K562 (cell line): ENCODE data around the gene MS4A8. TPM values are rescaled to one million over a fixed set of nuclear protein-coding genes. Genes with fewer than 3 reads are reported as not detected.

Experiments
- GABPB2 ChIP-seq: fragments of 250-450 bp; sonication (Bioruptor Pico); conservative IDR thresholded peaks from 2 replicates; pipeline ENCODE4 v1.5.1; 2021; ENCODE audit warnings: mild to moderate bottlenecking
- HEY1 ChIP-seq: fragments of 250-450 bp; sonication (Bioruptor Pico); IDR thresholded peaks from 2 replicates; pipeline ENCODE4 v1.5.0; 2020; ENCODE audit warnings: mild to moderate bottlenecking, moderate library complexity, borderline replicate concordance
- PRPF4 ChIP-seq: fragments of 200-400 bp; formaldehyde crosslinking; IDR thresholded peaks from one replicate; pipeline ENCODE4 v1.6.1; 2017; ENCODE audit warnings: low read length, low read depth, mild to moderate bottlenecking; ENCODE audit not compliant: insufficient read depth, poor library complexity, severe bottlenecking
- SMAD2 ChIP-seq: fragments of 150-350 bp; IDR thresholded peaks from 2 replicates; pipeline ENCODE4 v1.6.1; 2014; ENCODE audit warnings: low read depth, mild to moderate bottlenecking, low read length
- TEAD4 ChIP-seq, 2 experiments: sonication (generic) in 1 of 2; formaldehyde crosslinking in 1 of 2; IDR thresholded peaks; 2 replicates each; pipeline versions ENCODE4 v1.6.1 to v1.8.0; 2012 to 2022; ENCODE audit warnings: borderline replicate concordance in 1 of 2, inconsistent platforms in 1 of 2, low read length in 1 of 2, mild to moderate bottlenecking in 1 of 2, missing genetic modification reagents in 1 of 2
- ZNF384 ChIP-seq: IDR thresholded peaks from 2 replicates; pipeline ENCODE4 v1.6.1; 2012; ENCODE audit warnings: low read depth, low read length, improper control_type of control experiment
- polyA plus RNA-seq, 8 experiments: library from polyadenylated mRNA; depleted of rRNA in 4 of 8; stranded (reverse) in 5 of 8; unstranded in 3 of 8; fragments of >200 nt; fragmentation: Nextera tagmentation in 2 of 8; fragmentation: Illumina TruSeq in 1 of 8; extraction: Ambion mirVana in 2 of 8; extraction: Trizol in 1 of 8; gene quantifications; 2 replicates each; pipeline versions ENCODE4 v1.2.1 to v1.2.3, GENCODE V29; 2011 to 2014; ENCODE audit warnings: inconsistent platforms in 1 of 8, missing spikeins in 1 of 8
- total RNA-seq, 7 experiments: library from RNA; depleted of rRNA in 6 of 7; stranded (reverse); fragments of >200 nt in 6 of 7; fragmentation: Illumina TruSeq in 2 of 7; extraction: Trizol in 2 of 7; gene quantifications; 2 replicates each; pipeline versions ENCODE4 v1.2.1 to v1.2.3, GENCODE V29; 2011 to 2021; ENCODE audit warnings: low replicate concordance in 1 of 7
- TF ChIP-seq, protein P1 (sequence below): fragments of 450-650 bp; IDR thresholded peaks from 2 replicates; pipeline ENCODE4 v1.6.1; 2018; ENCODE audit not compliant: partially characterized antibody
- TF ChIP-seq, protein P2 (sequence below), 3 experiments: fragments of 200-800 bp in 1 of 3; sonication (Bioruptor generic) in 1 of 3; sonication (generic) in 1 of 3; formaldehyde crosslinking in 1 of 3; IDR thresholded peaks; 2 replicates each; pipeline versions ENCODE4 v1.6.1 to v1.8.0; 2016 to 2022; ENCODE audit warnings: mild to moderate bottlenecking in 2 of 3, missing compliant biosample characterization in 2 of 3, missing genetic modification characterization in 2 of 3, missing genetic modification reagents in 1 of 3
- TF ChIP-seq, protein P3 (sequence below): fragments of 200-800 bp; sonication (Bioruptor generic); IDR thresholded peaks from 2 replicates; pipeline ENCODE4 v1.6.1; 2017; ENCODE audit warnings: missing genetic modification characterization, missing compliant biosample characterization
- TF ChIP-seq, protein P4 (sequence below): sonication (generic); formaldehyde crosslinking; IDR thresholded peaks from 2 replicates; pipeline ENCODE4 v1.8.1; 2023; ENCODE audit warnings: mild to moderate bottlenecking, missing genetic modification reagents

Gene MS4A8
- total and polyA plus RNA-seq, 9 of the 15 experiments (the other 6 are each of a cell fraction or from before 2014, with no cell fraction given), result not detected

DNA sequence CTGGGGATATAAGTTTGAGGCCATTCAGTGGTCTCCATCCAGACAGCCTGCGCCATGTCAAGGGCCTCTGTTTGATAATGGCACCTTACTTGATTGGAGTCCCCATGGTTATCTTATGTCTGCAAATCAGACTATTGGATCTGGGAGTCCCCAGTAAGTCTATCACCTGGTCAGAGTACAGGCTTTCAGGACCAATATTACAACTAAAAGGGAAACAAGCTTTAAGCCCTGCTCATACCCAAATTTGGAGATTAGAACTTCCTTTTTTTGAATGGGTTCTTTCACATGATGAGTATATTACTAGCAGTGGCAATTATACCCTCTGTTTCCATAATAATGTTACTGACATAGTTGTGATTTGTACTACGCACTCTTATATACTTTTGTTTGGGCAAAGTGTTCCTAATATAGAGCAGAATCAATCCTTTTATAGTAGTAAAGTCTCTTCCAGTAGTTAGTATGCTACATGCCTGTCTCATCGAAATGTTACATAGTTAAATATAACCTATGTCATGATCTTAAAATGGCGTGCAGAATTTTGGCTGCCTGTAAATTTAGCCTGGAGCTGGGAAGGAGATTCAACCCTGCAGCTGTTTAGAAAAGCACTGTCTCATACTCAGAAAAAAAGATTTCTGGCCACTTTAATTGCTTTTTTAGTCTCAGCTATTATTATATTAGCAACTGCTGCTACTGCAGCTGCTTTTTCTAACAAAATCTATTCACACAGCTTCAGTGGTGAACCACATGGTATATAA, 62.2 kb downstream of the MS4A8 start (continued):
- TF ChIP-seq, protein P1, sequence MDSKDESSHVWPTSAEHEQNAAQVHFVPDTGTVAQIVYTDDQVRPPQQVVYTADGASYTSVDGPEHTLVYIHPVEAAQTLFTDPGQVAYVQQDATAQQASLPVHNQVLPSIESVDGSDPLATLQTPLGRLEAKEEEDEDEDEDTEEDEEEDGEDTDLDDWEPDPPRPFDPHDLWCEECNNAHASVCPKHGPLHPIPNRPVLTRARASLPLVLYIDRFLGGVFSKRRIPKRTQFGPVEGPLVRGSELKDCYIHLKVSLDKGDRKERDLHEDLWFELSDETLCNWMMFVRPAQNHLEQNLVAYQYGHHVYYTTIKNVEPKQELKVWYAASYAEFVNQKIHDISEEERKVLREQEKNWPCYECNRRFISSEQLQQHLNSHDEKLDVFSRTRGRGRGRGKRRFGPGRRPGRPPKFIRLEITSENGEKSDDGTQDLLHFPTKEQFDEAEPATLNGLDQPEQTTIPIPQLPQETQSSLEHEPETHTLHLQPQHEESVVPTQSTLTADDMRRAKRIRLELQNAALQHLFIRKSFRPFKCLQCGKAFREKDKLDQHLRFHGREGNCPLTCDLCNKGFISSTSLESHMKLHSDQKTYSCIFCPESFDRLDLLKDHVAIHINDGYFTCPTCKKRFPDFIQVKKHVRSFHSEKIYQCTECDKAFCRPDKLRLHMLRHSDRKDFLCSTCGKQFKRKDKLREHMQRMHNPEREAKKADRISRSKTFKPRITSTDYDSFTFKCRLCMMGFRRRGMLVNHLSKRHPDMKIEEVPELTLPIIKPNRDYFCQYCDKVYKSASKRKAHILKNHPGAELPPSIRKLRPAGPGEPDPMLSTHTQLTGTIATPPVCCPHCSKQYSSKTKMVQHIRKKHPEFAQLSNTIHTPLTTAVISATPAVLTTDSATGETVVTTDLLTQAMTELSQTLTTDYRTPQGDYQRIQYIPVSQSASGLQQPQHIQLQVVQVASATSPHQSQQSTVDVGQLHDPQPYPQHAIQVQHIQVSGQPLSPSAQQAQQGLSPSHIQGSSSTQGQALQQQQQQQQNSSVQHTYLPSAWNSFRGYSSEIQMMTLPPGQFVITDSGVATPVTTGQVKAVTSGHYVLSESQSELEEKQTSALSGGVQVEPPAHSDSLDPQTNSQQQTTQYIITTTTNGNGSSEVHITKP, result no peak
- TF ChIP-seq, protein P2, sequence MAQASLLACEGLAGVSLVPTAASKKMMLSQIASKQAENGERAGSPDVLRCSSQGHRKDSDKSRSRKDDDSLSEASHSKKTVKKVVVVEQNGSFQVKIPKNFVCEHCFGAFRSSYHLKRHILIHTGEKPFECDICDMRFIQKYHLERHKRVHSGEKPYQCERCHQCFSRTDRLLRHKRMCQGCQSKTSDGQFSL (CRISPR knock-in tag; IDR thresholded peaks at IDR 0.05), result no peak
- TF ChIP-seq, protein P2 (tag; IDR thresholded peaks at IDR 0.05), result no peak
- TF ChIP-seq SMAD2, result no peak
- no peak for TF ChIP-seq TEAD4 (IDR thresholded peaks at IDR 0.05; ENCODE audit: low read length)
- no peak for TF ChIP-seq TEAD4 (CRISPR knock-in tag; IDR thresholded peaks at IDR 0.05; ENCODE audit: borderline replicate concordance)
- TF ChIP-seq HEY1 (CRISPR knock-in tag), result no peak
- TF ChIP-seq, protein P3, sequence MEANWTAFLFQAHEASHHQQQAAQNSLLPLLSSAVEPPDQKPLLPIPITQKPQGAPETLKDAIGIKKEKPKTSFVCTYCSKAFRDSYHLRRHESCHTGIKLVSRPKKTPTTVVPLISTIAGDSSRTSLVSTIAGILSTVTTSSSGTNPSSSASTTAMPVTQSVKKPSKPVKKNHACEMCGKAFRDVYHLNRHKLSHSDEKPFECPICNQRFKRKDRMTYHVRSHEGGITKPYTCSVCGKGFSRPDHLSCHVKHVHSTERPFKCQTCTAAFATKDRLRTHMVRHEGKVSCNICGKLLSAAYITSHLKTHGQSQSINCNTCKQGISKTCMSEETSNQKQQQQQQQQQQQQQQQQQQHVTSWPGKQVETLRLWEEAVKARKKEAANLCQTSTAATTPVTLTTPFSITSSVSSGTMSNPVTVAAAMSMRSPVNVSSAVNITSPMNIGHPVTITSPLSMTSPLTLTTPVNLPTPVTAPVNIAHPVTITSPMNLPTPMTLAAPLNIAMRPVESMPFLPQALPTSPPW, result no peak
- TF ChIP-seq GABPB2, result no peak
- TF ChIP-seq ZNF384, result no peak
- no peak for TF ChIP-seq PRPF4
- TF ChIP-seq, protein P4, sequence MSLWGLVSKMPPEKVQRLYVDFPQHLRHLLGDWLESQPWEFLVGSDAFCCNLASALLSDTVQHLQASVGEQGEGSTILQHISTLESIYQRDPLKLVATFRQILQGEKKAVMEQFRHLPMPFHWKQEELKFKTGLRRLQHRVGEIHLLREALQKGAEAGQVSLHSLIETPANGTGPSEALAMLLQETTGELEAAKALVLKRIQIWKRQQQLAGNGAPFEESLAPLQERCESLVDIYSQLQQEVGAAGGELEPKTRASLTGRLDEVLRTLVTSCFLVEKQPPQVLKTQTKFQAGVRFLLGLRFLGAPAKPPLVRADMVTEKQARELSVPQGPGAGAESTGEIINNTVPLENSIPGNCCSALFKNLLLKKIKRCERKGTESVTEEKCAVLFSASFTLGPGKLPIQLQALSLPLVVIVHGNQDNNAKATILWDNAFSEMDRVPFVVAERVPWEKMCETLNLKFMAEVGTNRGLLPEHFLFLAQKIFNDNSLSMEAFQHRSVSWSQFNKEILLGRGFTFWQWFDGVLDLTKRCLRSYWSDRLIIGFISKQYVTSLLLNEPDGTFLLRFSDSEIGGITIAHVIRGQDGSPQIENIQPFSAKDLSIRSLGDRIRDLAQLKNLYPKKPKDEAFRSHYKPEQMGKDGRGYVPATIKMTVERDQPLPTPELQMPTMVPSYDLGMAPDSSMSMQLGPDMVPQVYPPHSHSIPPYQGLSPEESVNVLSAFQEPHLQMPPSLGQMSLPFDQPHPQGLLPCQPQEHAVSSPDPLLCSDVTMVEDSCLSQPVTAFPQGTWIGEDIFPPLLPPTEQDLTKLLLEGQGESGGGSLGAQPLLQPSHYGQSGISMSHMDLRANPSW (CRISPR knock-in tag), result no peak
- TF ChIP-seq, all 486 proteins: peak for 0
